ENCODE data around the gene ADCYAP1.

DNA sequence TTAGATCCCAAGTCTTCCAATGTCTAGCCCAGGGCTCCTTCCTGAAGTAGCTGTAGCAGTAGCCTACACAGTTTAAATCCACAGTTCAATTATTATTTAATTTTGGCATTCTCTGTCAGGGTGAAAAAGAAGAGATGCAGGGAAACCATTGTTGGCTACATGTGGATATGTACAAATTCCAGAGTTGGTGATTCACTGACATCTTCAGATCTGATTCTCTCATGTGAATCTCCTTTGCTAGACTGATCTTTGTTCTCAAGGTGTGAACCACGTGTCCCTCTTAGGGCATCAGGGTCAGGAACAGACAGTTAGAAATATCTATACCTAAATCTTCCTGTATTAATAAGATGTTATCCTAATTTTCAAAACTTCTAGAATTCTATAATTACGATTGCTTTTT, 36.7 kb downstream of the ADCYAP1 start:
- TF ChIP-seq, protein P1, sequence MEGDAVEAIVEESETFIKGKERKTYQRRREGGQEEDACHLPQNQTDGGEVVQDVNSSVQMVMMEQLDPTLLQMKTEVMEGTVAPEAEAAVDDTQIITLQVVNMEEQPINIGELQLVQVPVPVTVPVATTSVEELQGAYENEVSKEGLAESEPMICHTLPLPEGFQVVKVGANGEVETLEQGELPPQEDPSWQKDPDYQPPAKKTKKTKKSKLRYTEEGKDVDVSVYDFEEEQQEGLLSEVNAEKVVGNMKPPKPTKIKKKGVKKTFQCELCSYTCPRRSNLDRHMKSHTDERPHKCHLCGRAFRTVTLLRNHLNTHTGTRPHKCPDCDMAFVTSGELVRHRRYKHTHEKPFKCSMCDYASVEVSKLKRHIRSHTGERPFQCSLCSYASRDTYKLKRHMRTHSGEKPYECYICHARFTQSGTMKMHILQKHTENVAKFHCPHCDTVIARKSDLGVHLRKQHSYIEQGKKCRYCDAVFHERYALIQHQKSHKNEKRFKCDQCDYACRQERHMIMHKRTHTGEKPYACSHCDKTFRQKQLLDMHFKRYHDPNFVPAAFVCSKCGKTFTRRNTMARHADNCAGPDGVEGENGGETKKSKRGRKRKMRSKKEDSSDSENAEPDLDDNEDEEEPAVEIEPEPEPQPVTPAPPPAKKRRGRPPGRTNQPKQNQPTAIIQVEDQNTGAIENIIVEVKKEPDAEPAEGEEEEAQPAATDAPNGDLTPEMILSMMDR (IDR thresholded peaks at IDR 0.05; ENCODE audit: insufficient read depth, low read depth, low read length), result no peak
- TF ChIP-seq EZH2 (IDR thresholded peaks at IDR 0.05; ENCODE audit: insufficient read depth, low read length), result no peak

Data from astrocyte (in vitro differentiated cells and primary cell).